ENCODE results near the gene KCNQ1OT1.

The KCNQ1OT1 gene

DNA sequence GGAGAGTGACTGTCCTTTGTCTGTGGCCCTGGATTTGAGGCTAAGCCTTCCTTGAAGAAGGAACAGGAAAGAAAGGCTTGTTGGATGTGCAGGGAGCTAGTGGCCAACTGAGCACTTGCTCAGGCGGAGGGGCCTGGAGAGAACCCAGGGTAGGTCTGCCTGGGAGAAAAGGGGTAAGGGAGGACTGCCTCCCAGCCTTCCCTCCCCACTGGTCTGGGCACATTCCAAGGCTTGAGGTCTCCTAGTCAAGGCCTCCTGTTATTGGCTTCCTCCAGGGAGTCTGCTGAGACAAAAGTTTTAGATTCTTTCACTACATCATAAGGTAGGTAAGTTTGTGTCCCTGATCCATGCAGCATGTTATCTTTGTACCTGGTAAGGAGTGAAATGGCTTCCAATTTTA, 15.2 kb downstream of the KCNQ1OT1 start (continued):
- TF ChIP-seq ISL1 (CRISPR knock-in tag; IDR thresholded peaks at IDR 0.05) (no peak), ZFP30 (CRISPR knock-in tag; IDR thresholded peaks at IDR 0.05) (no peak), PPARA (CRISPR knock-in tag; IDR thresholded peaks at IDR 0.05; ENCODE audit: borderline replicate concordance) (no peak), RARB (CRISPR knock-in tag; IDR thresholded peaks at IDR 0.05) (no peak), CSDC2 (CRISPR knock-in tag; IDR thresholded peaks at IDR 0.05) (no peak)
- TF ChIP-seq, protein P1, sequence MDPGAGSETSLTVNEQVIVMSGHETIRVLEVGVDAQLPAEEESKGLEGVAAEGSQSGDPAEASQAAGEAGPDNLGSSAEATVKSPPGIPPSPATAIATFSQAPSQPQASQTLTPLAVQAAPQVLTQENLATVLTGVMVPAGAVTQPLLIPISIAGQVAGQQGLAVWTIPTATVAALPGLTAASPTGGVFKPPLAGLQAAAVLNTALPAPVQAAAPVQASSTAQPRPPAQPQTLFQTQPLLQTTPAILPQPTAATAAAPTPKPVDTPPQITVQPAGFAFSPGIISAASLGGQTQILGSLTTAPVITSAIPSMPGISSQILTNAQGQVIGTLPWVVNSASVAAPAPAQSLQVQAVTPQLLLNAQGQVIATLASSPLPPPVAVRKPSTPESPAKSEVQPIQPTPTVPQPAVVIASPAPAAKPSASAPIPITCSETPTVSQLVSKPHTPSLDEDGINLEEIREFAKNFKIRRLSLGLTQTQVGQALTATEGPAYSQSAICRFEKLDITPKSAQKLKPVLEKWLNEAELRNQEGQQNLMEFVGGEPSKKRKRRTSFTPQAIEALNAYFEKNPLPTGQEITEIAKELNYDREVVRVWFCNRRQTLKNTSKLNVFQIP (CRISPR knock-in tag; IDR thresholded peaks at IDR 0.05; ENCODE audit: borderline replicate concordance, low read depth) = no peak

DNA sequence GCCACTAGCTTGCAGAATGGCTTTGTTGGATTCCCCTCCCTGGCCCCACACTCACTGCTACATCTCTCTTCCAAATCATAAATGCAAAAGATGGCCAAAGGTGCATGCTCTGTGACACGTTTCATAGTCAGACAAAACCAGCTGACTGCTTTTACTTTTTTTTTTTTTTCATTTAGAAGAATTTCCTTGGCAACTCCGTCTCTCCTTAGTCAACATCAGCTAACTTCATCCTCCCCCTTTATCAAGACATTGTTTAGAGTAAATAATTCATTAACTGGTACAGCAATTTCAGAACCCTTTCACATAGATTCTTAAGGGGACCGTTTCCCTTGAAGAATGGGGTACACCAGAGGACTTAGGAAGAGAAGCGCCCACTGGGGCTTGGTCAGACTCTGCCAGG, 16.0 kb downstream of the KCNQ1OT1 start:
- TF ChIP-seq ZNF70 (CRISPR knock-in tag; IDR thresholded peaks at IDR 0.05) (no peak), GLIS3 (CRISPR knock-in tag; IDR thresholded peaks at IDR 0.05) (no peak), BACH2 (CRISPR knock-in tag; IDR thresholded peaks at IDR 0.05; ENCODE audit: borderline replicate concordance) (no peak), ARNTL (CRISPR knock-in tag; IDR thresholded peaks at IDR 0.05; ENCODE audit: borderline replicate concordance, low read depth) (no peak), ZNF565 (CRISPR knock-in tag; conservative IDR thresholded peaks at IDR 0.05; ENCODE audit: low read depth) (no peak), CSDC2 (CRISPR knock-in tag; IDR thresholded peaks at IDR 0.05) (no peak), ZFP3 (CRISPR knock-in tag; IDR thresholded peaks at IDR 0.05) (no peak), ISL1 (CRISPR knock-in tag; IDR thresholded peaks at IDR 0.05) (no peak), SNAI2 (CRISPR knock-in tag; IDR thresholded peaks at IDR 0.05) (no peak), ZFP30 (CRISPR knock-in tag; IDR thresholded peaks at IDR 0.05) (no peak), PPARA (CRISPR knock-in tag; IDR thresholded peaks at IDR 0.05; ENCODE audit: borderline replicate concordance) (no peak), OSR1 (CRISPR knock-in tag; IDR thresholded peaks at IDR 0.05) (no peak)
- TF ChIP-seq, protein P2, sequence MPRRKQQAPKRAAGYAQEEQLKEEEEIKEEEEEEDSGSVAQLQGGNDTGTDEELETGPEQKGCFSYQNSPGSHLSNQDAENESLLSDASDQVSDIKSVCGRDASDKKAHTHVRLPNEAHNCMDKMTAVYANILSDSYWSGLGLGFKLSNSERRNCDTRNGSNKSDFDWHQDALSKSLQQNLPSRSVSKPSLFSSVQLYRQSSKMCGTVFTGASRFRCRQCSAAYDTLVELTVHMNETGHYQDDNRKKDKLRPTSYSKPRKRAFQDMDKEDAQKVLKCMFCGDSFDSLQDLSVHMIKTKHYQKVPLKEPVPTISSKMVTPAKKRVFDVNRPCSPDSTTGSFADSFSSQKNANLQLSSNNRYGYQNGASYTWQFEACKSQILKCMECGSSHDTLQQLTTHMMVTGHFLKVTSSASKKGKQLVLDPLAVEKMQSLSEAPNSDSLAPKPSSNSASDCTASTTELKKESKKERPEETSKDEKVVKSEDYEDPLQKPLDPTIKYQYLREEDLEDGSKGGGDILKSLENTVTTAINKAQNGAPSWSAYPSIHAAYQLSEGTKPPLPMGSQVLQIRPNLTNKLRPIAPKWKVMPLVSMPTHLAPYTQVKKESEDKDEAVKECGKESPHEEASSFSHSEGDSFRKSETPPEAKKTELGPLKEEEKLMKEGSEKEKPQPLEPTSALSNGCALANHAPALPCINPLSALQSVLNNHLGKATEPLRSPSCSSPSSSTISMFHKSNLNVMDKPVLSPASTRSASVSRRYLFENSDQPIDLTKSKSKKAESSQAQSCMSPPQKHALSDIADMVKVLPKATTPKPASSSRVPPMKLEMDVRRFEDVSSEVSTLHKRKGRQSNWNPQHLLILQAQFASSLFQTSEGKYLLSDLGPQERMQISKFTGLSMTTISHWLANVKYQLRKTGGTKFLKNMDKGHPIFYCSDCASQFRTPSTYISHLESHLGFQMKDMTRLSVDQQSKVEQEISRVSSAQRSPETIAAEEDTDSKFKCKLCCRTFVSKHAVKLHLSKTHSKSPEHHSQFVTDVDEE (CRISPR knock-in tag; IDR thresholded peaks at IDR 0.05) = no peak
- TF ChIP-seq, protein P3, sequence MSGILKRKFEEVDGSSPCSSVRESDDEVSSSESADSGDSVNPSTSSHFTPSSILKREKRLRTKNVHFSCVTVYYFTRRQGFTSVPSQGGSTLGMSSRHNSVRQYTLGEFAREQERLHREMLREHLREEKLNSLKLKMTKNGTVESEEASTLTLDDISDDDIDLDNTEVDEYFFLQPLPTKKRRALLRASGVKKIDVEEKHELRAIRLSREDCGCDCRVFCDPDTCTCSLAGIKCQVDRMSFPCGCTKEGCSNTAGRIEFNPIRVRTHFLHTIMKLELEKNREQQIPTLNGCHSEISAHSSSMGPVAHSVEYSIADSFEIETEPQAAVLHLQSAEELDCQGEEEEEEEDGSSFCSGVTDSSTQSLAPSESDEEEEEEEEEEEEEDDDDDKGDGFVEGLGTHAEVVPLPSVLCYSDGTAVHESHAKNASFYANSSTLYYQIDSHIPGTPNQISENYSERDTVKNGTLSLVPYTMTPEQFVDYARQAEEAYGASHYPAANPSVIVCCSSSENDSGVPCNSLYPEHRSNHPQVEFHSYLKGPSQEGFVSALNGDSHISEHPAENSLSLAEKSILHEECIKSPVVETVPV (CRISPR knock-in tag; IDR thresholded peaks at IDR 0.05) = no peak
- TF ChIP-seq, protein P4, sequence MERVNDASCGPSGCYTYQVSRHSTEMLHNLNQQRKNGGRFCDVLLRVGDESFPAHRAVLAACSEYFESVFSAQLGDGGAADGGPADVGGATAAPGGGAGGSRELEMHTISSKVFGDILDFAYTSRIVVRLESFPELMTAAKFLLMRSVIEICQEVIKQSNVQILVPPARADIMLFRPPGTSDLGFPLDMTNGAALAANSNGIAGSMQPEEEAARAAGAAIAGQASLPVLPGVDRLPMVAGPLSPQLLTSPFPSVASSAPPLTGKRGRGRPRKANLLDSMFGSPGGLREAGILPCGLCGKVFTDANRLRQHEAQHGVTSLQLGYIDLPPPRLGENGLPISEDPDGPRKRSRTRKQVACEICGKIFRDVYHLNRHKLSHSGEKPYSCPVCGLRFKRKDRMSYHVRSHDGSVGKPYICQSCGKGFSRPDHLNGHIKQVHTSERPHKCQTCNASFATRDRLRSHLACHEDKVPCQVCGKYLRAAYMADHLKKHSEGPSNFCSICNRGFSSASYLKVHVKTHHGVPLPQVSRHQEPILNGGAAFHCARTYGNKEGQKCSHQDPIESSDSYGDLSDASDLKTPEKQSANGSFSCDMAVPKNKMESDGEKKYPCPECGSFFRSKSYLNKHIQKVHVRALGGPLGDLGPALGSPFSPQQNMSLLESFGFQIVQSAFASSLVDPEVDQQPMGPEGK (CRISPR knock-in tag; IDR thresholded peaks at IDR 0.05; ENCODE audit: borderline replicate concordance) = no peak
- TF ChIP-seq, protein P1 (CRISPR knock-in tag; IDR thresholded peaks at IDR 0.05; ENCODE audit: borderline replicate concordance, low read depth) = no peak
- TF ChIP-seq, protein P5, sequence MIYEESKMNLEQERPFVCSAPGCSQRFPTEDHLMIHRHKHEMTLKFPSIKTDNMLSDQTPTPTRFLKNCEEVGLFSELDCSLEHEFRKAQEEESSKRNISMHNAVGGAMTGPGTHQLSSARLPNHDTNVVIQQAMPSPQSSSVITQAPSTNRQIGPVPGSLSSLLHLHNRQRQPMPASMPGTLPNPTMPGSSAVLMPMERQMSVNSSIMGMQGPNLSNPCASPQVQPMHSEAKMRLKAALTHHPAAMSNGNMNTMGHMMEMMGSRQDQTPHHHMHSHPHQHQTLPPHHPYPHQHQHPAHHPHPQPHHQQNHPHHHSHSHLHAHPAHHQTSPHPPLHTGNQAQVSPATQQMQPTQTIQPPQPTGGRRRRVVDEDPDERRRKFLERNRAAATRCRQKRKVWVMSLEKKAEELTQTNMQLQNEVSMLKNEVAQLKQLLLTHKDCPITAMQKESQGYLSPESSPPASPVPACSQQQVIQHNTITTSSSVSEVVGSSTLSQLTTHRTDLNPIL (CRISPR knock-in tag; IDR thresholded peaks at IDR 0.05; ENCODE audit: low read depth) = no peak
- ATAC-seq = no peak
